GM19240 (cell line): ENCODE measurements around the gene ATE1.
A peak's percentile ranks its signal among the peaks of the same experiment; 100 is the strongest.
"Not testable (repeated sequence)": the region's sequence is repeated elsewhere in the genome, so short reads cannot be mapped to it uniquely, and the experiment has no call there.

Experiments
- DNase-seq: peaks from one replicate; pipeline ENCODE4 v3.0.0; 2011; ENCODE audit warnings: low spot score; ENCODE audit not compliant: insufficient read length

ATE1 gene

DNA sequence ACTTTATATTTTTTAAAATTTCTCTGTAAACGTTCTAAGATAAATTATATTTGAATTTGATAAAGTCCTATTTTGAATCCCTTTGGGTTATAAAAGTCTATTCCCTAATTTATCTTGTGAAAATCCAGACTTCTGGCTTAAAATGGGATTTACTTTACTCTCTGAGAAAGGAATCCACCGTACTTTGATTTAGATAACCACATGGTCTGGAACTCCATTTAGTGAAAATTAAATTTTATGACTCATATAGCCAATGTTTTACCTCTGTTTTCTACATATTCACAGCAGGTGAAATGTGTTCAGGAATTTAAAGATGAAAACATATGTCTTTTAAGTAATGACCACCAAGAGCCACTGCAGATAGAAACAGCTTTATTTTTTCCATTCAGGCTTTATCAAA lies 187.8 kb downstream of the ATE1 start:
- no peak for DNase-seq

DNA sequence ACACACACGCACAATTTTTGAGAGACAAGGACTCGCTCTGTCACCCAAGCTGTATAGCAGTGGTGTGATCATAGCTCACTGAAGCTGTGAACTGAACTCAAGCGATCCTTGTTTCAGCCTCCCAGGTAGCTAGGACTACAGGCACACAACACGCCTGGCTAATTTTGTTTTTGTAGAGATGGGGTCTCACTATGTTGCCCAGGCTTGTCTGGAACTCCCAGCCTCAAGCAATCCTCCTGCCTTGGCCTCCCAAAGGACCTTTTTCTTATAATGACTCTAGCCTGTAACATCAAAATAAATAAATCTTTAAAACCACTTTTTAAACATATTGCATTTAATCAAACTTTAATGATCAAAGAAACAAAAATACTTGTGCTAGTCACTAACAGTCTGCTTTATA lies 188.7 kb downstream of the ATE1 start:
- DNase-seq = no peak

DNA sequence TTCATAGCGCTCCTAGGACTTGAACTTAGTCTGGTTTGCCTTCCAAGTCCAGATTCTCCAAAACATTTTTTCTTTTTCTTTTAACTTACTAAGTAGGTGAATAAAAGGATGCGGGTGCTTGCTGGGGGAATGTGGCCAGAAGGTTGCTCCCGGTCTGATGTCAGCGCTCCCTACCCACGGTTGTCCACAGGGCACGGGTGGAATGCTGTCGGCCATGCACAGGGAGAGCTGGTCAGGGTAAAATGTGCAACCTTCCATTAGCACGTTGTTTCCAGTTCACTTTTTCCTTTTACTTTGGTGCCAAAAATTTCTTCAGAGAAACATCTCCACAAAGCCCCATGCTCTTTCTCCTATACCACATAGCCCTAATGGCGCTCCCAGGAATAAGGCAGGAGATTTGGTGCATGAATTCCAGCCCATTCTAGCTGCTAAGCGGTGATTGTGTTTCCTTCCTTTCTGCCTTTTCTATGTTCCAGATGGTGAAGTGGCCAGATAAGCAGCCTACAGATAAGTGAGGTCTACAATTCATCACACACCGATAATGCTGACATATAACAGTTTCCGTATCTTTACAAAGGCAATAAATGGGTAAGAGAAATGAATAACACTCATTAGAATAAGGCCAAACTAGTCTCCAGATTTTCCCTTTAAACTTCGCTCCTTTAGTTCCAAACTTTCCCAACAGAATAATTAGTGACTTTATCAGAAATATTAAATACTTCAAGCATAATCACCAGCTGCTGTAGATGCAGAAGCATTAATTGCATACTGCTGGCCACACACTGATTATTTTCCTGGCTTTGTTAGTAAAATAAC lies 191.3 kb downstream of the ATE1 start:
- DNase-seq = no peak

DNA sequence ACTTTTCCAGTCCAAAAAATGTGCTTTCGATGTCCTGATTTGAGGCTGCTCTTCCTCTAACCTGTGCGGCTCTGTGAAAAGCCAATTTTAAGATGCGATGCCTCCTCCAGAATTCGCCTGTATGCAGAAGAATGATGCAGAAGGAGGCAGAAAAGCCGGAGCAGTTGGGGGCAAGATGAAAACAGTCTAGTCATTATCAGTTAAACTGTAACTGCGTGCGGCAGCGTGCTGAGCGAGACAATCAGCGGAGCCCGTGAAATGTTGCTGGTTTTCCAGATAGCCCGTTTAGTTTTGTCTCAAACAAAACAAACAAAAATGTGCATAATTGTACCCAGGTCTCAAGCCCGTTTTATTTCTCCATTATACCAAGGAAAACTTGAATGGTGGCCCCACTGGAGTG lies 192.6 kb downstream of the ATE1 start:
- no peak for DNase-seq

DNA sequence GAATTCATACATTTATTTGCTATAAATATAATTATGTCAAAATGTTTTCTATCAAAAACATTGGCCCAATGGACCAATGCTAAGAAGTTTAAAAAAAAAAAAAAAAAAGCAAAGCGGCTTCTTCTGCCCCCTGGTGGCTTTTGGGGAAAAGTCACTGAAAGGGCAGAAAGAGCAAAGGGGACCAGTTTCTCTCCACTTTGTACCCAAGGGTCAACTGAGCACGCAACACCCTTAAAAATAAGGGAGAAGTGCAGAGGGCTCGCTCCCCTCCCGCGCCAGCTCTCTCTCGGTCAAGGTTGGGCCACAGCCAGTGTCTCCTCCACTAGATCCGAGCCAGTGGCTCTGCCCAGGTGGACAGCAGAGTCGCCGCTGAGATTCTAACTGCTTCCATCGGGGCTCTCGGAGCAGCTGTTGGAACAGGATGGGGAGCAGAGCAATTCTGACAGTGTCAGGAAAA lies 193.2 kb downstream of the ATE1 start:
- DNase-seq = peak; percentile 21

DNA sequence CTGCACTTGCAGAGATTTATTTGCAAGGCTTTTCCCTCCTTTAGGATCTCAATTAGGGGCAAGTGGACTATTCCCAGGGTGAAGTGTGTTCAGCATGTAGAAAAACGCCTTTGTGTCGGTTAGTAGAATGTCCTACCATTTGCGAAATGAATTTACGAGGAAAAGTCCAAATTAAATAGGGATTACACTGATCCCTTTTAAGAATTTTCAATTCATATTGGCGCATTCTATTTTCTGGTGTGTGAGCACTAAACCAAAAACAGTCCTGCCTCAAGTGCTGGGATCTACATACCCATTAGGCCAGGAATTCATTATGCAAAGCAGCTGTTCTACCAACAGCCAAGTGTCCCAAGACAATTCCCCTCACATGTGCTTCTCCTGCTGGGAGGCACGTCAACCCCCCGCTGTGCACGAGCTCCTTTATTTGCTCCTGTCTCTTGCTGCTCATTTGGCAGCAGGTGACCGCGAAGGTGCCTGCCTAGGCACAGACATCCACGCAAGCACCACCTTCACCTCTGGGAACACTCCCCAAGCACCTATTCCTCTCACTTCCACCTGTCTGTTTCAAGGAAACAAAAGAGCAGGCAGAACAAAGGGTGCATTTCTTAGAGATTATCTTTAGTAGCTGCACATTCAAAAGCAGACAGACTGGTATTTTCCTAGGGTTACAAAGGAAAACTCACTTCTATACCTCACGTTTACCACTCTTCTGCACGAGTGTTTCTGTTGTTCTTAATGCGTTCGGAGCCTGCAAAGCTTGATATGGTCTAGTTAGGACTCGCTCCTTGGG lies 195.0 kb downstream of the ATE1 start:
- DNase-seq = no peak

DNA sequence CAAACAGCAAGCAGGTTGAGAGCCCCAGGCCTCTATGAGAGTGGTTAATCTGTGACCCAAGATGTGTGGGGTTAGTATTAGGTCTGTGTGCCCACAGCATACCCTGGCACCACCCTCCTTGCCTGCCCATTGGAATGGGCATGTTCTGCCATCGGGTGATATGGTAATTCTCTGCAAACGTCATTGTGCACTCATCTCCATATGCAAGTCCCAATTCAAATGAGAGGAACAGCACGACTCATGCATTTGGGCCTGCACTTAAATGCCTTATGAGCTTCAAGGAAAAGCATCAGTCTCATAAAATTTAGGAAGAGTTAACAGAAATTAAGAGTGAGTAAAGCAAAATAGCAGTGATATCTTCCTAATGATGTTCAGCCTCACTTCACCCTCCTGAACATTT lies 195.7 kb downstream of the ATE1 start:
- no peak for DNase-seq

DNA sequence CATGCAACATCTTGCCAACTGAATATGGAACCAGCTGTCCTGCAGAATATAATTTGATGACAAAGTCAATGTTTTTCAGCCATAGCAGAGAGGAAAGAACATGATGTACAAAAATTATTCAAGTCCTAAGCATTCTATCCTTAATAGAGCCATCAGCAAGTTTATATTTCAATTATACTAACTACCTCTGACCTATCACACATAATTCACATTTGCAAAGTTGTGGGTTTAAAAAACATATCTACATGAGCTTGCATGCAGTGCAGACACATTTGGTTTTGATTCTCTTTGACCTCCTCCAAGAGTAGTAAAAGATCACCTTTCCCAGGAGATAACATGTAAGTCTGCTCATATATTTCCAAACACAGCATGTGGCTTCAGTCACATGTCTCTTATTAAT lies 203.5 kb downstream of the ATE1 start:
- no peak for DNase-seq

DNA sequence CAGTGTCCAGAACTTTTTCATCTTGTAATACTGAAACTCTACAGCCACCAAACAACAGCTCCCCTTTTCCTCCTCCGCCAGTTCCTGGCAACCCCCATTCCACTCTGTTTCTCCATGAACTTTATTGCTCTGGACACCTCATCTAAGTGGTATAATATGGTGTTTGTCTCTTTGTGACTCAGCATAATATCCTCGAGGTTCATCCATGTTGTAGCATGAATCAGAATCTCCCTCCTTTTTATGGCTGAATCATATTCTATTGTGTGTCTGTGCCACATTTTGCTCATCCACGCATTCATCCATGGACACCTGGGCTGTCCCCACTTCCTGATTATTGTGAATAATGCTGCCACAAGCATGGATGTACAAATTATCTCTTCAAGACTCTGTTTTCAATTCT lies 205.2 kb downstream of the ATE1 start:
- no peak for DNase-seq

DNA sequence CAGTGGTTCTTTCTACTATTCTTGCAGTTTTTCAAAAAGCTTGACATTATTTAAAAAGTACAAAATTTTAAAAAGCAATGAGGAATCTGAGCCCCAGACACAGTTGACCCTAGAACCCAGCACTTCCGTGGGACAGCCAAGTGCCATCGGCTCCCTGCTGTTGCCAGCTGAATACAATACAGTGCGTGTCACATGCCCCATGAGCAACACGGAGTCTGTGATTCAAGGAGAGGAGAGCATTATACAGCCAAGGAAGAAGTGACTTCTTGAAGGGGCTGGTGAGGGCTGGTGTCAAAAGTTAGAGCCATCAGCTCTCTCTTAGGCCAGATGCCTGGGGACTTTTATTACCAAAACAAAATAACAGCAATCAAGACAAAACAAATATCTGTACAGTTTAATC lies 206.6 kb downstream of the ATE1 start:
- DNase-seq = no peak

DNA sequence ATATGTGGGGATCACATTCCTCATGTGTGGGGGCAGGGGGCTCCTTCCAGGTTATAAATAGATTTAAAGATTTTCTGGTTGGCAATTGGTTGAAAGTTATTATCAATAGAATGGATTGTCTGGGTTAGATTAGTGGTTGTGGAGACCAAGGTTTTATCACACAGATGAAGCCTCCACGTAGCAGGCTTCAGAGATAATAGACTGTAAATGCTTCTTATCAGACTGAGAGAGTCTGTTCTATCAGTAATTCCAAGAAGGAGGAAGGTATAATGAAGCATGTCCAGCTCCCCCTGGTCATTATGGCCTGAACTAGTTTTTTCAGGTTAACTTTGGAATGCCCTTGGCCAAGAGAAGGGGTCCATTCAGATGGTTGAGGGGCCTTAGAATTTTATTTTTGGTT lies 211.9 kb downstream of the ATE1 start:
- no peak for DNase-seq

DNA sequence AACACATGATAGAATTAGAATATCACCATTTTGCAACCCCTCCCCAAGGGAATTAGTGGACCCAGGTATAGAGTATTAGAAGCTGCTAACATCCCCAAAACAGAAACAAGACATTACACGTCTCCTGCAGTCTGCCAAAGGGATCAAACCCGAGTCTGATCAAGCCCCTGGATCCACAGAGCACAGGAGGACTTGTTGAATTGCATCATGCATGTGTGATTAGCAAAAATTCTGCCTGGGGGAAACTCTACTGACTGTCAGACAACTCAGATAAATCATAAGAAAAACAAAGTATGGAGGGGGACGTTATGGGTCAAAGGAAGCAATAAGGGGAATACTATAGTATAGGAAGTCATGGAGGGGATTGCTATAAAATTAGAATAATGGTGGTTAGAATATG lies 212.8 kb downstream of the ATE1 start:
- DNase-seq = no peak

DNA sequence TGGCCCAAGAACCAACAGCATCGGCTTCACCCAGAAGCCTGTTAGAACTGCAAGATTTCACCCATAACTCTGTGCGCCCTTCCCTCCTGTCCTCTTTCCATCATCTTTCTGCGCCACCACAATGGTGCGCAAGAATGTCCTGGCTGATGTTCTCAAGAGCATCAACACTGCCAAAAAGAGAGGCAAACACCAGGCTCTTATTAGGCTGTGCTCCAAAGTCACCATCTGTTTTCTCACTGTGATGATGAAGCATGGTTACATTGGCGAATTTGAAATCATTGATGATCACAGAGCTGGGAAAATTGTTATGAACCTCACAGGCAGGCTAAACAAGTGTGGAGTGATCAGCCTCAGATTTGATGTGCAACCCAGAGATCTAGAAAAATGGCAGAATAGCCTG lies 214.3 kb downstream of the ATE1 start:
- no peak for DNase-seq

DNA sequence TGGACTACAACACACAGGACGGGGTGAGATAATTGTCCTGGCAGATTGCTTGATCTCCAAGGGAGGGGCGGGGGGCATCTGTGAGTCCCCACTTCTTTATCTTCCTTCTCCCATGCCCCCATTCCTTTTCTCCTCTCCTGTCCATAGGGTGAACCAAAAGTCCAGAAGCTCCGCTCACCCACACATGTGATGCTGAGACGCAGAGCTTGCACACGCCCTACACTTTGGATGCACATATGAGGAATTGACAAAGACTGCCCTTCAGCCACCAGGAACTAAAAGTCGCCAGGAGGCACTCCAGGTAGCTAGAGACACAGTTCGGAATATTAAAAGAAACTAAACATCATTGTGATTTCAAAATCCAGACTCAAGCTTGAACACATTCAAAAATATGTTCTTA lies 216.9 kb downstream of the ATE1 start:
- no peak for DNase-seq

DNA sequence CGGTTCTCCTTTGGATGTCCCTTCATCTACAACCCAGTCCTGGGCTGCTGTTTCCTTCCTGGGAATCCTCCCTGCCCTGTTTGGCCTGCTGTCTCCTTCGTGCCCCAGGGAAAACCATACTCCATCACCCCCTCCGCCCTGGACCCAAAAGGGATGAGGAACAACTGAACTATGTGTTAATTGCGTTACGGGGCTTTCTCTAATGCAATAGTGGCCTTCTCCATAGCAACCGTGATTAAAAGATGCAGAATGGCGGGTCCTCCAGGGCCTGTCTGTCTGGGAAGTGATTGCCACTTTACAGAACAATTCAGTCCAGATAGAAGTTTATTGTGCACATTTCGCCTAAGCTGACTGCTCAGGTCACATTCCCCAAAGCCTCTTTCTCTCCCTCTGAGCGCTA lies 217.6 kb downstream of the ATE1 start:
- DNase-seq = no peak

DNA sequence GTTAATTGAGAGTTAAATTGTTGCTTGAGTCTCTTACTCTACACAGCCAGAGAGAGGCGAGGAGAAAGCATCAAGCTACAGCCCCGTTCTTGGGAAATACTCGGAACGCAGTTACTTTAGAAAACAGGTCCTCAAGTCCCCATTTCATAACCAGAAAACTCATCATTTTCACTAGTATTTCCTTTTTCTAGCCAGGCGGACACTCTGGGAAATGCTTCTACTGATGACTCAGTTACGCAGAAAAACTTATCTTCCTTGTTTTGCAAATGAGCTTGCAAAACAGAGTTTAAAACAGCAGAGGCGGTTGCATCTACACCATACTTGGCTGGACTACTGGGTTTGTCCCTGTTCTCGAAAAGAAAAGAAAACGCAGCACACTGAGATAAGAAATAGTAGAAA lies 218.2 kb downstream of the ATE1 start:
- DNase-seq = no peak

DNA sequence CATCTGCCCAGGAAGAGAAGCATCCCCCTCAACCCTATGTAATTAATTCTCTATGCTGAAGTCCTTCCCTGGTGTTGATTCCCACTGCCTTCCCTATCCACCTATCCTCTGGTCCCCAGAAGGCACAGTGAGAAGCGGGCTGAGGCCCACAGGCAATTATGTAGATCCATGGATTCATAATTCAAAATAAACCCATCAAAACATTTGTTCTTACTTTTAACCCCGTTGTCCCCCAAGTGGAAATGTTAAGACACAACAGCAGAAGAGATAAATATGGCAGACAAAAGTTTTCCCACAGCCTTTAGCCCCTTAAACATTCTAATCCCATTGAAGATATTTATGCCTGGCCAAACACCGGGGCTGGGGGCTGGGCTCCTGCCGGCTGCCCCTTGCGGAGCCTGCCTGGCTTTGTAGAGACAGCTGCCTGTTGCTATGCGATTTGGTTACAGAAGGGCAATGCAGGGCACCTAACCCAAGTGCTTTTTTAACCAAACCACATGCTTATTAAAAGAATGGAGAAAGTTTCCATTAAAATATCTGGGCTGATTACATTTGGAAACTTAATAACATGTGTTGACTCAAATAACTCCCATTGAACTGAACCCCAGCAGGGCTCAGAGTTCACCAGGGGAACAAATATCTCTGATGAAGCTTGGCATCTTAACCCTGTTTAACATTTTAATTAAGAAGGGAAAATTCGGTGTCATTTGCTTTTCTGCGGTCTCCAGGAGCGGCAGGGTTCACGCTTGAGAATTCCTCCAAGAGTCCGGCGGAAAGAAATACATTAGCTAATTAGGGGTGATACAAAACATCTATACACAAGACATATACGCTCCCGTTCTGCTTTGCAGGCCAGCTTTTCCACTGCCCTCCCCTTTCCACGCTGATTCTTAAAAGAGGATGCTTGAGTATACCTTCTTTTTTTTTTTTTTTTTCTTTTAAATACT lies 218.8 kb downstream of the ATE1 start:
- DNase-seq = no peak

DNA sequence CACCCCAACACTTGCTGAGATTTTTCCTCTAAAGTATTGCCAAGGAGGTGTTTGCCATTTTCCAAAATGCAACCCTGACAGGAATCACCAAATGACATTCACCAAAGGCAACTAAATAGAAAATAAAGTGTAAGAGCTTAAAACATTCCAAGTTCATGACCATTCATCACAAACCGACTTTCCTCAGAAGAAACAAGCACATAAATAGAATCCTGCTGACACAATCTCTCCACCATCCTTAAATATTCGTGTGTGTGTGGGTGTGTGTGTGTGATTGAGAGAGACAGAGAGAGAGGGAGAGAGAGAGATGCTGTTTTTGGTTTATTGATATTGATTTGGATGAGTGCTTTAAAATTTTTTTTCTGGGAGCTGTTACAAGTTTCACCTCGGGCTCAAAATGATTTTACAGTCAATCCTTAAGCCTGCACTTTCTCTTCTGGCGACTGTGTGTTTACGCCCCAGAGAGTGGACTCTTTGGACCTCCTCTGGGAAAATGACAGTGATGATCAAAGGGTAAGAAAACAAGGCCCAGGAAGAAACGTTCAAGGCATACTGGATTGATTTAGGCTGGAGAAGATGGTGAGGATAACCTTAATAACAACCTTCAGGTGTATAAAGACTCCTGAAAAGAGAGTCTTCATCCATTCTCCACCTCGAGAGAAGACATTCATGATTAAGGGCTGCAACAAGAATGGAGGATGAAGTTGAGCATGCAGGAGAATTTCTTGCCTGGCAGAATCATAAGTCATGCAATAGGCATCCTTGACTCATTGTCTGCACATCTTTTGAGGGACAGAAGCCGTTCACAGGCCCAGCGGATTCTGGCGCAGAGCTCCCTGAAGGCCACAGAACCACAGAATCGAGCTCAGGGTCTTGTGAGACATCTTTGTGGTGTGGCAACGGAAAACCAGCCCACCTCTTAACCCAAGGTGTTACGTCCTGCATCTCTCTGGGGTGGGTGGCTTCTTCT lies 225.2 kb downstream of the ATE1 start:
- DNase-seq = no peak

DNA sequence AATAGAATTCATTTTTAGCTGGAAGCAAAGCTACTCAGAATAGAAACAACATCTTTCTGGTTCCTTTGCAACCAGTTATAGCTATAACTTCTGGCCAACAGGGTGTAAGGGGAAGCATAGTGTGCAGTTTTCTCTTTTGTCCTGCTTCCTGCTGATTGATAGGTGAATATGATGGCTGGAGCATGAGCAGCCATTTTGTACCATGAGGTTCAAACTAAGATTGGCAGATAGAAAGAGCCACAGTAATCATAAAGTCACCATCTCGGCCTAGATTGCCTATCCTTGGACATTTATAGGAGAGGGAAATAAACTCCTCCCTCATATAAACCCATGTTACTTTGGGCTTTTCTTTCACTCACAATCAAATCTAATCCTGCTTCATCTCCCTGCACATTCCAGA lies 227.4 kb downstream of the ATE1 start:
- no peak for DNase-seq

DNA sequence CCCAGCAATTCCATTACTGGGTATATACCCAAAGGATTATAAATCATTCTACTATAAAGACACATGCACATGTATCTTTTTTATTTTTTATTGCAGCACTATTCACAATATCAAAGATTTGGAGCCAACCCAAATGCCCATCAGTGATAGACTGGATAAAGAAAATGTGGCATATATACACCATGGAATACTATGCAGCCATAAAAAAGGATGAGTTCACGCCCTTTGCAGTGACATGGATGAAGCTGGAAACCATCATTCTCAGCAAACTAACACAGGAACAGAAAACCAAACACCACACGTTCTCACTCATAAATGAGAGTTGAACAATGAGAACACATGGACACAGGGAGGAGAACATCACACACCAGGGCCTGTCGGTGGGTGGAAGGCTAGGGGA lies 228.1 kb downstream of the ATE1 start:
- not testable (repeated sequence) for DNase-seq

DNA sequence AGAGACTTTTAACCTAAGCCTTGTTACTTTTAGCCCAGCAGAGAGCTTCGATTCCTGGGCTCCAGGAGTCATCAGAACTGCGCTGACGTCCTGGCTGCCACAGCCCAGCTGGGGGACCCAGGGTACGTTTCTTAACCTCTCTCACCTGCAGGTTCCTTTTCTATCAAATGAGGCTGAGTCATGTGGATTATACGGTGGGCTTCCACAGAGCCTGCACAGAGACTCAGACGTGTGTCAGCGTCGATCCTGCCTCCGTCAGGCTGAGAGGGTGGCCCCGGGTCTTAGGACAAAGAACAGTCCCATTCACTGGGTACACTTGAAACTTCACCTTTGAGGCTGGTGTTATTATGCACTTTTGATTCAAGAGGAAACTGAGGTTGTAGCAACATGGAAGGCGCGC lies 228.9 kb downstream of the ATE1 start:
- DNase-seq = no peak
